SU-DHL-6 (cell line): Measurements from ENCODE around the gene ADAMTS15.

Experiments
- H2AFZ ChIP-seq: fragments of 200-600 bp; sonication (generic); 2 replicates; pipeline ENCODE4 v1.6.1; 2014; ENCODE audit warnings: low read depth, mild to moderate bottlenecking, moderate library complexity, mixed read lengths, antibody characterized with exemption, low read length; ENCODE audit not compliant: severe bottlenecking
- H3F3A ChIP-seq: fragments of 200-600 bp; shearing (Covaris generic); 2 replicates; pipeline ENCODE4 v1.6.0; 2016; ENCODE audit warnings: antibody characterized with exemption, mild to moderate bottlenecking; ENCODE audit not compliant: insufficient read depth
- H3K27ac ChIP-seq: fragments of 200-600 bp; sonication (generic); 2 replicates; pipeline ENCODE4 v1.5.1; 2016; ENCODE audit warnings: low read depth, mild to moderate bottlenecking, low read length, moderate library complexity, mixed read lengths
- H3K27me3 ChIP-seq: fragments of 200-600 bp; sonication (generic), shearing (Covaris generic); 2 replicates; pipeline ENCODE4 v1.6.0; 2014; ENCODE audit warnings: mild to moderate bottlenecking, low read length
- H3K36me3 ChIP-seq: fragments of 200-600 bp; sonication (generic); 2 replicates; pipeline ENCODE4 v1.6.1; 2014; ENCODE audit warnings: mild to moderate bottlenecking, low read length, mixed read lengths
- H3K4me2 ChIP-seq: fragments of 300-600, 200-600 bp; shearing (Covaris generic), sonication (generic); 2 replicates; pipeline ENCODE4 v1.6.0; 2014; ENCODE audit warnings: low read length, low read depth, mild to moderate bottlenecking; ENCODE audit not compliant: poor library complexity, severe bottlenecking
- H3K4me3 ChIP-seq: fragments of 200-600 bp; sonication (generic); 2 replicates; pipeline ENCODE4 v1.5.1; 2014; ENCODE audit warnings: antibody characterized with exemption, low read length, mild to moderate bottlenecking, mixed read lengths; ENCODE audit not compliant: insufficient read depth, poor library complexity, severe bottlenecking
- H3K79me2 ChIP-seq: fragments of 200-600 bp; sonication (generic); 2 replicates; pipeline ENCODE4 v1.6.1; 2014; ENCODE audit warnings: mild to moderate bottlenecking, low read length, moderate library complexity; ENCODE audit not compliant: insufficient read depth
- H3K9ac ChIP-seq: fragments of 200-600 bp; sonication (generic); 2 replicates; pipeline ENCODE4 v1.7.0; 2014; ENCODE audit warnings: mild to moderate bottlenecking, low read length
- H3K9me2 ChIP-seq: fragments of 200-600 bp; sonication (generic); replicated peaks from 2 replicates; pipeline ENCODE4 v1.6.1; 2014; ENCODE audit warnings: low read length; ENCODE audit not compliant: insufficient read depth
- H3K9me3 ChIP-seq: fragments of 200-600 bp; sonication (generic); 2 replicates; pipeline ENCODE4 v1.6.1; 2014; ENCODE audit warnings: low read length, mixed read lengths; ENCODE audit not compliant: insufficient read depth
- H4K20me1 ChIP-seq: fragments of 200-600 bp; sonication (generic); 2 replicates; pipeline ENCODE4 v1.6.1; 2014; ENCODE audit warnings: low read depth, mild to moderate bottlenecking, antibody characterized with exemption, low read length, moderate library complexity, mixed read lengths
- EZH2phosphoT487 ChIP-seq: fragments of 200-600 bp; sonication (generic), shearing (Covaris generic); conservative IDR thresholded peaks from 2 replicates; pipeline ENCODE4 v1.6.1; 2018; ENCODE audit warnings: mild to moderate bottlenecking, antibody characterized with exemption, low read length, moderate library complexity, mixed read lengths
- TF ChIP-seq, protein P1 (sequence below): fragments of 200-600 bp; sonication (generic); IDR thresholded peaks from one replicate; pipeline ENCODE4 v1.5.1; 2017; ENCODE audit warnings: antibody characterized with exemption, mild to moderate bottlenecking, low read length, moderate library complexity; ENCODE audit not compliant: insufficient read depth, poor library complexity, severe bottlenecking

Gene ADAMTS15

GRCh38 chr11:130427581-130428315 is 20.7 kb upstream of the ADAMTS15 start:
- Histone ChIP-seq H2AFZ (no peak overlapping the region), H3K4me2 (no peak overlapping the region)

DNA sequence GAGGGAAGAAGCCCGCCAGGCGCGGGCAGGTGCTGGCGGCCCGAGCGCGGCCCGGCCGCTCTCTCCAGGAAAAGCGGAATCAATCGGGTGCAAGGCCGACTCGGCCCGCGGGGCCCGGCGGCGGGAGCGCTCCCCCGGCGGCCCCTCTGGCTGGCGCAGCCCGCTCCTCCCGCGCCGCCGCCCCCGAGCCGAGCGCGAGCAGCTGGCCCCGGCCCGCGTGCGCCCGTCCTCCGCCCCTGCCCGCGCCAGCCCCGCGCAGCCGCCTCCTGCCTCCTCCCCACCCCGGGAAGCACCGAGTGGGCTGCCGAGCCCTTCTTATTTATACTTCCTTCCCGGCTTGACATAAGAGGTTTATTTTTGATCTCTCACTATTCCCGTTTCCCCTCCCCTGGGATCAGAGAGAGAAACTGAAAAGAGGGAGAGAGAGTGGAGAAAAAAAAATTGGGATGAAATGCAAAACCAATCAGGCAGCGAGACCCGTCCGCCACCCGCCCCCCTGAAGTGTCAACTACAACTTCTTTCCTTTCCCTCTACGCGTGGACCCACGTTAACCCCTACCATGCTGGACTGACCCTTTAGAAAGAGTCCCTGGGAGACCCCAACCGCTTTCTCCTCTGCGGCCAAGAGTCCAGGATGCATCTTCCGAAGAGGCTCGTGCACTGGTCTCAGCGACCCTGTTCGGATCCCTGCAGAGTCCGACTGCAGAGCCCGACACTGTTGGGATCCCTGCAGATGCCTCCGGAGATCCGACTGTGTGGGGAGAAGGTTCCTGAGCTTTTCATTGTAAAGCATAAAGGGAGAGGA is 19.9 kb upstream of the ADAMTS15 start, which contains the start of gene ADAMTS8:
TSS of gene ADAMTS8 (minus strand) at position 294 of the 804 bp plus-strand sequence. CDS start 323 bp downstream, outside the sequence.
- no peaks in the 10 kb centered on the region for H3K36me3 ChIP-seq
- no peaks in the 10 kb centered on the region for H3F3A ChIP-seq
- H3K79me2 ChIP-seq, result no peaks in the 10 kb centered on the region
- H3K9me3 ChIP-seq, result no peaks in the 10 kb centered on the region
- H3K27me3 ChIP-seq, result no peaks in the 10 kb centered on the region
- TF ChIP-seq, protein P1, sequence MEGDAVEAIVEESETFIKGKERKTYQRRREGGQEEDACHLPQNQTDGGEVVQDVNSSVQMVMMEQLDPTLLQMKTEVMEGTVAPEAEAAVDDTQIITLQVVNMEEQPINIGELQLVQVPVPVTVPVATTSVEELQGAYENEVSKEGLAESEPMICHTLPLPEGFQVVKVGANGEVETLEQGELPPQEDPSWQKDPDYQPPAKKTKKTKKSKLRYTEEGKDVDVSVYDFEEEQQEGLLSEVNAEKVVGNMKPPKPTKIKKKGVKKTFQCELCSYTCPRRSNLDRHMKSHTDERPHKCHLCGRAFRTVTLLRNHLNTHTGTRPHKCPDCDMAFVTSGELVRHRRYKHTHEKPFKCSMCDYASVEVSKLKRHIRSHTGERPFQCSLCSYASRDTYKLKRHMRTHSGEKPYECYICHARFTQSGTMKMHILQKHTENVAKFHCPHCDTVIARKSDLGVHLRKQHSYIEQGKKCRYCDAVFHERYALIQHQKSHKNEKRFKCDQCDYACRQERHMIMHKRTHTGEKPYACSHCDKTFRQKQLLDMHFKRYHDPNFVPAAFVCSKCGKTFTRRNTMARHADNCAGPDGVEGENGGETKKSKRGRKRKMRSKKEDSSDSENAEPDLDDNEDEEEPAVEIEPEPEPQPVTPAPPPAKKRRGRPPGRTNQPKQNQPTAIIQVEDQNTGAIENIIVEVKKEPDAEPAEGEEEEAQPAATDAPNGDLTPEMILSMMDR, result no peak
- no peak for TF ChIP-seq EZH2phosphoT487
- H3K9me2 ChIP-seq, result no peaks in the 10 kb centered on the region
- no peak within 1 kb of the TSS for H3K4me3 ChIP-seq
- no peaks in the 10 kb centered on the region for H4K20me1 ChIP-seq
- H3K27ac ChIP-seq, result no peak within 1 kb of the TSS
- H2AFZ ChIP-seq, result no peak within 1 kb of the TSS
- H3K9ac ChIP-seq, result no peak within 1 kb of the TSS
- H3K4me2 ChIP-seq, result no peak within 1 kb of the TSS

More at GRCh38 chr11:130427581-130428315, 20.7 kb upstream of the ADAMTS15 start:
- H3K36me3 ChIP-seq, result no peaks in the 10 kb centered on the region
- no peaks in the 10 kb centered on the region for H3K27me3 ChIP-seq
- H4K20me1 ChIP-seq, result no peaks in the 10 kb centered on the region
- H3K9me2 ChIP-seq, result no peaks in the 10 kb centered on the region
- H3K9ac ChIP-seq, result no peak overlapping the region
- H3K9me3 ChIP-seq, result no peaks in the 10 kb centered on the region
- H3K4me3 ChIP-seq, result no peak overlapping the region
- no peaks in the 10 kb centered on the region for H3F3A ChIP-seq
- no peaks in the 10 kb centered on the region for H3K79me2 ChIP-seq
- no peak overlapping the region for H3K27ac ChIP-seq
- no peak for TF ChIP-seq EZH2phosphoT487
- TF ChIP-seq, protein P1, result no peak

DNA sequence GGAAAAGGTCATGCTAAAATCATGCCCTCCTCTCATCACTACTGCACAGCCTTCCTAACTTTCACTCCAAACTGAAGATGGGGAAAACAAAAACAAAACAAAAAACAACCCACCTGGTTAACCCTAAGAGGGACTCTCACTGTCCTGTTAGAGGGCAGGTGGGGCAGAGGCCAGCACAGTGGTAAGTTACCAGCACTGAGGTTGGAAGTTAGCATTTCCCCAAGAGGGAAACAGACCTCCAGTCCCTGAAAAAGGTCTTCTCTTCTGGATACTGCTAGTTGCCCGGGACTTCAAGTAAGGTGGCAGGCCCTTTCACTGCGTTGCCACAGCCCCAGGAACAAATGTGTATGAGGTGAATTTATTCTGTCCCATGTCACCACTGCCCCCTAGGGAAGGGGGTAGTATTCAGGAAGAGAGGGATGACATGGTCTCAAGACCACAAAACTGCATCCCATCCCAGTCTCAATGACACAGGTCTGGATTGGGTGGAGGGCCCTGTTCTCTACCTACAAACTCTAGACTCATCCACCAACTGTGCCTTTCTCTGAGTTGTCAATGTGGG is 19.2 kb upstream of the ADAMTS15 start:
- Histone ChIP-seq H2AFZ (no peak overlapping the region), H3K9me3 (no peaks in the 10 kb centered on the region), H3F3A (no peaks in the 10 kb centered on the region), H3K27me3 (no peaks in the 10 kb centered on the region), H3K79me2 (no peaks in the 10 kb centered on the region), H3K9ac (no peak overlapping the region), H3K36me3 (no peaks in the 10 kb centered on the region), H3K9me2 (no peaks in the 10 kb centered on the region), H3K4me2 (no peak overlapping the region), H4K20me1 (no peaks in the 10 kb centered on the region), H3K4me3 (no peak overlapping the region), H3K27ac (no peak overlapping the region)
- no peak for TF ChIP-seq EZH2phosphoT487
- TF ChIP-seq, protein P1, result no peak
